Fibroblast of villous mesenchyme (primary cell): Measurements from ENCODE around the gene HNRNPA1. TPM values are rescaled to one million over a fixed set of nuclear protein-coding genes. Genes with fewer than 3 reads are reported as not detected.

ENCODE experiments used
- DNase-seq: peaks from one replicate; pipeline ENCODE4 v3.0.0-alpha.2; 2010; ENCODE audit warnings: low read depth
- H3K4me3 ChIP-seq: 2 replicates; pipeline ENCODE4 v1.5.1; 2011; ENCODE audit warnings: low read depth, mild to moderate bottlenecking, low read length
- total RNA-seq: library from RNA; depleted of rRNA; stranded (reverse); fragments of >200 nt; gene quantifications from 2 replicates; pipeline ENCODE4 v1.2.3, GENCODE V29; 2012
- TF ChIP-seq, protein P1 (sequence below): IDR thresholded peaks from 2 replicates; pipeline ENCODE4 v1.5.1; 2012; ENCODE audit warnings: low read depth, mild to moderate bottlenecking, low read length; ENCODE audit not compliant: insufficient read depth

HNRNPA1 gene
- total RNA-seq, 1 donor, result 251 TPM

DNA sequence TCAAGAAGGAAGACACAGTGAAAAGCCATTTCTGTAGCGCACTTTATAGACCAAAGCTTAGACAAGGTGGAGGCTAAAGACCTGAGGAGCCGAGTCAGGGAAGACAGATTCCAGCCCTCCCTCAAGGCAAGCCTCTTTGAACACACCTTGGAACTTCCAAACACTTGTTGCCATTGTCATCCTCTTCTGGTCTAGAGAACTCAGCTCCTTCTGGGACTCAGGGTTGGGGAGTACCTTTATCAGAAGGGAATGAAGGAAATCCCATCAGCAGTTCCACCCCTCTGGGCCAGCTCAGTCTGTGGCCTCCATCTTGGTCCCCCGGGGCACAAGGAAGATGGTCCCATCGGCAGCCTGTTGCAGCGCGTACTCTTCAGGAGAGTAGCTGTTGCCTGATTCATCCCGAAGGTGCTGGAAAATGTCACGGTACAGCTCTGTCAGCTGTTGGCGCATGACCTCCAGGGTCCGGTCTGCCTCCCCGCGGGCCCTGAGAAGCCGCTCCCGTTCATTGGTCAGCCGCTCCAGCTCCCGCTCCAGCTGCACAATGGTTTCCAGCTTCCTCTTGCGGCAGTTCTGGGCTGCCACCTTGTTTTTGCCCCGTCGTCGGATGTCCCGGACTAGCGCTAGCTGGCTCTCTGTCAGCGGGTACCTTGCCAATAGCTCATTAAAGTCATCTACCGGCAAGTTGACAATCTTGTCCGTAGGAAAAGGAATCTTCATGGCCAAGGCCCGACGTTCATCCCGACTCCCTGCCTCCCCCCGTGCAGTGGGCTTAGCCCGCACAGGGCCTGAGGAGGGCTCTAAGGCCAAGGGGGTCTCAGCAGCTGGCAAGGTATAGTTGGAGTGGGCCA is 11.8 kb downstream of the HNRNPA1 start:
- no peak overlapping the region for H3K4me3 ChIP-seq
- no peak for DNase-seq
- TF ChIP-seq, protein P1, sequence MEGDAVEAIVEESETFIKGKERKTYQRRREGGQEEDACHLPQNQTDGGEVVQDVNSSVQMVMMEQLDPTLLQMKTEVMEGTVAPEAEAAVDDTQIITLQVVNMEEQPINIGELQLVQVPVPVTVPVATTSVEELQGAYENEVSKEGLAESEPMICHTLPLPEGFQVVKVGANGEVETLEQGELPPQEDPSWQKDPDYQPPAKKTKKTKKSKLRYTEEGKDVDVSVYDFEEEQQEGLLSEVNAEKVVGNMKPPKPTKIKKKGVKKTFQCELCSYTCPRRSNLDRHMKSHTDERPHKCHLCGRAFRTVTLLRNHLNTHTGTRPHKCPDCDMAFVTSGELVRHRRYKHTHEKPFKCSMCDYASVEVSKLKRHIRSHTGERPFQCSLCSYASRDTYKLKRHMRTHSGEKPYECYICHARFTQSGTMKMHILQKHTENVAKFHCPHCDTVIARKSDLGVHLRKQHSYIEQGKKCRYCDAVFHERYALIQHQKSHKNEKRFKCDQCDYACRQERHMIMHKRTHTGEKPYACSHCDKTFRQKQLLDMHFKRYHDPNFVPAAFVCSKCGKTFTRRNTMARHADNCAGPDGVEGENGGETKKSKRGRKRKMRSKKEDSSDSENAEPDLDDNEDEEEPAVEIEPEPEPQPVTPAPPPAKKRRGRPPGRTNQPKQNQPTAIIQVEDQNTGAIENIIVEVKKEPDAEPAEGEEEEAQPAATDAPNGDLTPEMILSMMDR, result no peak

DNA sequence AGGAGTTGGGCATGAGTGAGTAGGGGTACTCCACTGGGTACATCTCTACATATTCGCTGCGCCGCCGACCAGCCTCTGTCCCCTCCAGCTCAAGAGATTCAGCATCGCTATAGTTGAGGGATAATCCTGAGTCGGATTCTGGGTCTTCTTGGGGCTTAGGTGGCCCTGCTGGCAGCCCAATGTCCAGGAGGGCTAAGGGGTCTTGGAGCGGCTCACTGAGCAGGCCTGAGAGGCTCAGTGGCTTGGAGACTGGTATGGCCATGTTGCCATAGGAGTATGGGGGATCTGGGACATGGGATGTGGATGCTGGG is 12.4 kb downstream of the HNRNPA1 start:
- H3K4me3 ChIP-seq, result no peak overlapping the region
- TF ChIP-seq, protein P1, result no peak
- no peak for DNase-seq

DNA sequence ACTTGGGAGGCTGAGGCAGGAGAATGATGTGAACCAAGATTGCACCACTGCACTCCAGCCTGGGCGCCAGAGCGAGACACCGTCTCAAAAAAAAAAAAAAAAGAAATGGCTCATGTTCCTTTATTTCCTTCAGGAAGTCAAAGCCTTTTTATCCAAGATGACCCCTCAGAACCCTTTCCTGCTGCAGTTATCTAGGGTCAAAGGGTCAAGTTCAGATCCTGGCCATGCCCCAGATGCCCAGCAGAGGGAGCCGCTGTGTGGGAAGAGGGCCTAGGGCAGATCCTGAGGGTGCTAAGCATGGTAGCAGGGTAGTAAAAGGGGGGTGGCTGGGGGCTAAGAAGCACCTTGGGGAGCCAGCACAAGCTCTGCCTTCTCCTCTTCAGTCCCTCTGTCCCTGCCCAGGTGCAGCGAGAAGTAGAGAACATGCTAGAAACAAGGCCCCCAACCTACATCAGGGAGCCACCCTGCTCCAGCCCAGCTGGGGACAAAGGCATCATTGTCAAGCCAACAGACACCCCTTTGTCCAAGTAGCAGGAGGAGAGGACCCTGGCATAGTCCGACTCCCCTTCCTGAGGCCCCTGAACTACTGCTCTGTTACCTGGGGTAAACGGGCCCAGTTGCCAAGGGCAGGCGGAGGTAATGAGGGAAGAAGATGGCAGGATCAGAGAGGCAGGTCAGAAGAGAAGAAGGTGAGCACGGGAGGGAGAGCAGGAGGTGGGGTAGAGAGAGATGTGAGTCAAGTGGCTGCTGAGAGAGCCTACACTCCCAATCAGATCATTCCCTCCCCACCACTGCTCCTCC is 13.8 kb downstream of the HNRNPA1 start:
- DNase-seq, result peak; percentile 49
- TF ChIP-seq, protein P1, result peak; percentile 91

DNA sequence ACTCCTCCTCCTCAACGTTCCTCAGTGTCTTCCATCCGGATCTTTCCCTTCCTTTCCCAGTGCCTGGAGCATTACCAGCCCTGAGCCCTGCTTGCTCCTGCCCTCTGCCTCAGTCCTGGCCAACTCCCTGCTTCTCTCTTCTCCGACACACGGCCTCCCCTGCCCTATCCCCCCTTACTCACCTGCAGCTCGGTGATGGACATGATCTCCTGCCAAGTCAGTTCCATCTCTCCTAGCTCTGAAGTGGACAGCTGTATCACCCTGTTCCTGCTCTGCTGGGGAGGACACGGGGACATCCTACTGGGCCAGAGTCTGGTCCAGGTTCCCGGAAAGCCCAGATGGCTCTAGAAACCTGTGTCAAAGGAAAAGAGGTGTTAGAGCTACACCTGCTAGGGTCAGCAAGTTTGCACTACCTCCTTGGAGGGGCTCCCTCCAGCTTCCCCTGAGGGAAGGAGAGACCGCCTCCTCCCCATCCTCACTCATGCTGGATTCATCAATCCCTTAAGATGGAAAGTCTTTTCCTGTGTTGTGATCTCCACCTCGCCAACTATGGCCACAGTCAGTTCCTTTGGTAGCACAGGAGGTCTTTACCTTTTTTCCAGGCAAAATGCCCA is 14.5 kb downstream of the HNRNPA1 start:
- no peak overlapping the region for H3K4me3 ChIP-seq
- TF ChIP-seq, protein P1, result no peak

More for the DNA sequence above, 13.8 kb downstream of the HNRNPA1 start:
- H3K4me3 ChIP-seq, result no peak overlapping the region

DNA sequence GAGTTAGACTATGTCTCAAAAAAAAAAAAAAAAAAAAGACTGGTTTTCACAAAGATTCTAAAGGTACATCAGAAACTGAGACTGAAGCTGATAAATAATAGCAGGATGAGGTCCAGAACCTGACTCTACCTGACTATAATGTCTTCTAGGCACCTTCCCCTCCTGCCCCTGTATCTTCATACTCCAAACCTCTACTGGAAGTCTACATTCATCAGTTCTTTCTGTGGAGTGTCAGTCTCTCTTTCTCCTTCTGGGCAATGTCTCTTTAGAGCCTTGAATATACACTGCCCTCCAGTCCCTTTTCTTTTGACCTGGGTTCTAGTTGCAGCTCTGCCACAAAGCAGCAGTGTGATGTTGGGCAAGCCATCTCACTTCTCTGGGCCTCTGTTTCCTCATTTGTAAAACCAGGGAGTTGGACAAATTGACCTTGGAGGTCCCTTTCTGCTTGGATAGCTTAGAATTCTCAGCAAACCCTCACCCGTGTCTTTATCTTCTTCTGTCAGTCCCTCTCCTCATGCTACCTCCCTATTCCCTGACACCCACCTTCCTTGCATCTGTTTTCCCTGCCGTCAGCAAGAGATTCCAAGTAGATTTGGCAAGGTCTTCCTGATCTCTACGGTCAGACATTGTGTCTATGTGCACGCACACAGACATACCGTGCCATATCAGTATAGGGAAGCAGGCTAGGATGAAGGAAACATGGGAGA is 16.0 kb downstream of the HNRNPA1 start:
- TF ChIP-seq, protein P1, result no peak
- H3K4me3 ChIP-seq, result no peak overlapping the region
- no peak for DNase-seq

More for the DNA sequence above, 14.5 kb downstream of the HNRNPA1 start:
- DNase-seq, result no peak

DNA sequence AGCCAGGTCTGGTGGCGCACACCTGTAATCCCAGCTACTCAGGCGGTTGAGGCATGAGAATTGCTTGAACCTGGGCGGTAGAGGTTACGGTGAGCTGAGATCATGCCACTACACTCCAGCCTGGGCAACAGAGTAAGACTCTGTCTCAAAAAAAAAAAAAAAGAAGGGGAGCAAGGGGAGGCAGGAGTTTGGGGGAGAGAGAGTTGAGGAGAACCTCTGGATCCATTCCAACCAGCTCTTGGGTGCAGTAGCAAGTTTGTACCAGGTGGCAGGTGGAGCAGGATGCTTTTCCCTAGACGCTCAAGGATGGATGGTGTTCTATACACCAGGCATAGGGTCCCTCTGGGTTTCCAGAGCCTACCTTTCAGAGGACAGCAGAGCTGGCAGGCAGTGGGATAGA is 18.4 kb downstream of the HNRNPA1 start:
- no peak for DNase-seq
- no peak overlapping the region for H3K4me3 ChIP-seq
- TF ChIP-seq, protein P1, result no peak
